Esophagus squamous epithelium (tissue), 4 donors: Measurements from ENCODE around the gene MAP4K3.

Experiments used
- CTCF ChIP-seq, 6 experiments: fragments of 450-650 bp in 4 of 6; fragments of 200-600 bp in 2 of 6; sonication (generic) in 2 of 6; IDR thresholded peaks; one replicate each; pipeline ENCODE4 v1.5.1; 2016 to 2019; ENCODE audit warnings: antibody characterized with exemption in 6 of 6, mild to moderate bottlenecking in 4 of 6, moderate library complexity in 4 of 6
- POLR2A ChIP-seq, 4 donors: fragments of 450-650 bp; IDR thresholded peaks; one replicate each; pipeline ENCODE4 v1.6.1; 2017; ENCODE audit warnings: antibody characterized with exemption in 4 of 4, mild to moderate bottlenecking in 4 of 4, moderate library complexity in 3 of 4

- peak; percentile 81 to 89 (median 86) for TF ChIP-seq CTCF (IDR thresholded peaks at IDR 0.05)
- TF ChIP-seq POLR2A (IDR thresholded peaks at IDR 0.05): no peak
These were observed 209.3 kb downstream of the MAP4K3 start for GRCh38 chr2:39227628-39228412.
